A549 (cell line): ENCODE measurements around the gene ATP5PO. TPM values are rescaled to one million over a fixed set of nuclear protein-coding genes. Genes with fewer than 3 reads are reported as not detected.
A peak's percentile ranks its signal among the peaks of the same experiment; 100 is the strongest.

Experiments
- ATAC-seq, 2 experiments: fragments of 200-7000 bp in 1 of 2; fragments of >200 bp in 1 of 2; cut with Nextera tagmentation in 1 of 2; cut with Tn5 transposase in 1 of 2; 3 replicates each; pipeline versions ENCODE4 v1.8.0 to v1.9.1; 2018 to 2020; ENCODE audit warnings: mild to moderate bottlenecking in 1 of 2, moderate library complexity in 1 of 2
- CTCF ChIA-PET: fragments of 300-600 bp; sonication (Branson Sonifier 250); formaldehyde crosslinking; extraction: SDS; loops from one replicate; lab custom pipeline; 2021; ENCODE audit warnings: antibody characterized with exemption, inconsistent platforms; lab: Yijun Ruan, JAX
- POLR2A ChIA-PET: fragments of 350-600 bp; formaldehyde crosslinking; extraction: SDS; loops from one replicate; lab custom pipeline; 2021; ENCODE audit warnings: antibody characterized with exemption, inconsistent platforms; lab: Yijun Ruan, JAX
- DNase-seq, 2 experiments: peaks; one replicate each; pipeline versions ENCODE4 v3.0.0 to v3.0.0-alpha.2; 2011 to 2016; ENCODE audit warnings: low read depth in 1 of 2, low spot score in 1 of 2
- FAIRE-seq: peaks from 2 replicates; lab custom pipeline; 2011; peaks lifted over from hg19 to GRCh38; lab: Jason Lieb, UNC
- H3K27ac ChIP-seq, 2 experiments: fragments of >200 bp; sonication (Bioruptor Twin); formaldehyde crosslinking; 3 replicates each; pipeline ENCODE4 v1.5.1; 2016 to 2017
- H3K4me1 ChIP-seq: fragments of >200 bp; sonication (Bioruptor Twin); formaldehyde crosslinking; 3 replicates; pipeline ENCODE4 v1.6.1; 2016
- H3K4me2 ChIP-seq: fragments of >200 bp; sonication (Bioruptor Twin); formaldehyde crosslinking; 3 replicates; pipeline ENCODE4 v1.6.1; 2016
- H3K4me3 ChIP-seq: fragments of >200 bp; sonication (Bioruptor Twin); formaldehyde crosslinking; 3 replicates; pipeline ENCODE4 v1.5.1; 2016
- H3K9me3 ChIP-seq: fragments of >200 bp; sonication (Bioruptor Twin); formaldehyde crosslinking; 3 replicates; pipeline ENCODE4 v1.6.1; 2016
- CBX2 ChIP-seq: fragments of 200-600 bp; sonication (generic); IDR thresholded peaks from 2 replicates; pipeline ENCODE4 v1.6.1; 2016; ENCODE audit warnings: low read depth, mild to moderate bottlenecking, borderline replicate concordance
- CBX8 ChIP-seq: fragments of 200-600 bp; sonication (generic); IDR thresholded peaks from 2 replicates; pipeline ENCODE4 v1.6.1; 2016
- EHMT2 ChIP-seq: fragments of 200-600 bp; sonication (generic); IDR thresholded peaks from 2 replicates; pipeline ENCODE4 v1.6.1; 2016; ENCODE audit warnings: antibody characterized with exemption, low read depth, mild to moderate bottlenecking, moderate library complexity
- FOXS1 ChIP-seq: fragments of 250-450 bp; sonication (Bioruptor Pico); IDR thresholded peaks from 2 replicates; pipeline ENCODE4 v1.5.0; 2020; ENCODE audit warnings: mild to moderate bottlenecking, moderate library complexity
- HDAC2 ChIP-seq: fragments of 200-600 bp; sonication (generic); IDR thresholded peaks from 2 replicates; pipeline ENCODE4 v1.6.1; 2016
- HOXB13 ChIP-seq: fragments of 250-450 bp; sonication (Bioruptor Pico); IDR thresholded peaks from 2 replicates; pipeline ENCODE4 v1.5.0; 2020; ENCODE audit warnings: low read depth, mild to moderate bottlenecking, moderate library complexity
- JUN ChIP-seq, 2 experiments: fragments of >200 bp; sonication (Bioruptor Twin); formaldehyde crosslinking; IDR thresholded peaks; 2 replicates in 1 of 2; 3 replicates in 1 of 2; pipeline ENCODE4 v1.6.1; 2016 to 2017
- KDM1A ChIP-seq: fragments of 200-600 bp; sonication (generic); IDR thresholded peaks from 2 replicates; pipeline ENCODE4 v1.6.1; 2016; ENCODE audit warnings: low read depth, mild to moderate bottlenecking
- MAFK ChIP-seq: fragments of 450-650 bp; IDR thresholded peaks from 2 replicates; pipeline ENCODE4 v1.6.1; 2014; ENCODE audit not compliant: partially characterized antibody
- PHF8 ChIP-seq: fragments of 200-600 bp; sonication (generic); IDR thresholded peaks from 2 replicates; pipeline ENCODE4 v1.6.1; 2016; ENCODE audit warnings: low read depth, mild to moderate bottlenecking, antibody characterized with exemption, moderate library complexity, borderline replicate concordance
- RAD21 ChIP-seq, 2 experiments: fragments of >200 bp in 1 of 2; sonication (Bioruptor Twin) in 1 of 2; formaldehyde crosslinking in 1 of 2; IDR thresholded peaks in 1 of 2; conservative IDR thresholded peaks in 1 of 2; 2 replicates in 1 of 2; 3 replicates in 1 of 2; pipeline ENCODE4 v1.6.1; 2012 to 2018; ENCODE audit warnings: inconsistent platforms in 1 of 2
- RFX5 ChIP-seq: fragments of 450-650 bp; IDR thresholded peaks from 2 replicates; pipeline ENCODE4 v1.7.1; 2014; ENCODE audit warnings: antibody characterized with exemption, mild to moderate bottlenecking, moderate library complexity
- TFCP2L1 ChIP-seq: fragments of 250-450 bp; sonication (Bioruptor Pico); IDR thresholded peaks from 2 replicates; pipeline ENCODE4 v1.5.0; 2021; ENCODE audit warnings: mild to moderate bottlenecking
- ZC3H11A ChIP-seq: fragments of 450-650 bp; IDR thresholded peaks from 2 replicates; pipeline ENCODE4 v1.6.1; 2014; ENCODE audit warnings: antibody characterized with exemption, mild to moderate bottlenecking
- ZNF302 ChIP-seq: fragments of 250-450 bp; sonication (Bioruptor Pico); IDR thresholded peaks from 2 replicates; pipeline ENCODE4 v1.9.0; 2021; ENCODE audit warnings: inconsistent platforms, mild to moderate bottlenecking, moderate library complexity
- ZSCAN20 ChIP-seq: fragments of 250-450 bp; sonication (Bioruptor Pico); IDR thresholded peaks from 2 replicates; pipeline ENCODE4 v1.8.0; 2022; ENCODE audit warnings: mild to moderate bottlenecking, moderate library complexity
- WGBS: methylation state at CpG from one replicate; pipeline ENCODE4 v1.1.6; 2017; ENCODE audit errors: missing lambda C conversion rate; 5-methylcytosine and 5-hydroxymethylcytosine counted together
- polyA plus RNA-seq, 4 experiments: library from polyadenylated mRNA; depleted of rRNA in 3 of 4; stranded (reverse); fragments of >200 nt; fragmentation: RNase III in 1 of 4; extraction: RNeasy Plus Mini Kit Qiagen cat#74134 plus additional on column Dnase treatment in 1 of 4; gene quantifications; 2 replicates in 3 of 4; 3 replicates in 1 of 4; pipeline ENCODE4 v1.2.3, GENCODE V29; 2011 to 2017
- TF ChIP-seq, protein P1 (sequence below): IDR thresholded peaks from 2 replicates; pipeline ENCODE4 v1.6.1; 2012; ENCODE audit warnings: low read depth, borderline replicate concordance
- TF ChIP-seq, protein P2 (sequence below): fragments of >200 bp; sonication (Bioruptor Twin); formaldehyde crosslinking; IDR thresholded peaks from 3 replicates; pipeline ENCODE4 v1.5.1; 2016
- TF ChIP-seq, protein P3 (sequence below): fragments of >200 bp; sonication (Bioruptor Twin); formaldehyde crosslinking; IDR thresholded peaks from 3 replicates; pipeline ENCODE4 v1.6.1; 2016

The ATP5PO gene
- polyA plus RNA-seq, 2 of the 4 experiments (the other 2 are of a cell fraction) = 143 to 252 TPM

DNA sequence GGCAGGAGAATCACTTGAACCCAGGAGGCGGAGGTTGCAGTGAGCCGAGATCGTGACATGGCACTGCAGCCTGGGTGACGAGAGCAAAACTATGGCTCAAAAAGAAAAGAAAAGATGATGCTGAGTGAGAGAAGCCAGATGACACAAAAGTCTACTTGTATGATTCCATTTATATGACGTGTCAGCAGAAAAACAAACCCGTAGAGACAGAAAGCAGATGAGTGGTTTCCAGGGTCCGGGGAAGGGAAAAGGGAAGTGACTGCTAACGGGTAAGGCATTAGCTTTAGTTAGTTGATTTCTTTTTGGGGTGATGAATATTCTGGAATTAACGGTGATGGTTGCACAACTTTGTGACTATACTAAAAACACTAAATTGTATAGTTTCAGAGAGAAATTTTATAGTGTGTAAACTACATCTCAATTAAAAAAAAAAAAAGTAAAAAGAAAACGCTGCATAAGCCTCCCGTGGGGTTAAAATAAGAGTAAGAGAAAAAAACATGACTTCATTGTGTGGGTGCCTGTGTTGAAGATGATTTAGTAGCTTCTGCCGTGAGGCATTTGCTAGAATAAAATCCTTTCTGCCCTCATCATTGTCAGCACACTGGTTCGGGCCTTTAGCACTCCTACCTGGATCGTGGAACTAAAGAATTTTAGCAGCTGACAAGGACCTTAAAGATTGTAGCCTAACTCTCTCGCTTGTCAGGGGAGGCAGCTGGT is 24.7 kb upstream of the ATP5PO start:
- ChIA-PET CTCF (interaction anchor here (0.6 to 1.8 kb wide), 4 partner anchors 17 to 427 kb away, joined by 3 to 9 read pairs (median 4); no protein-coding TSS in a partner anchor), POLR2A (interaction anchor here (0.6 kb wide), 1 partner anchor 24 kb away, joined by 5 read pairs; no protein-coding TSS in a partner anchor)
- H3K4me2 ChIP-seq = no peak overlapping the region
- H3K27ac ChIP-seq = no peak overlapping the region
- ATAC-seq (no peak), FAIRE-seq (no peak), DNase-seq (no peak)
- H3K4me1 ChIP-seq = no peaks in the 10 kb centered on the region
- no peaks in the 10 kb centered on the region for H3K9me3 ChIP-seq
- 91% methylated on average over 15 of the region's 15 CpGs for whole genome bisulfite sequencing
- TF ChIP-seq HDAC2 (no peak), MAFK (peak; percentile 86), JUN (IDR thresholded peaks at IDR 0.05) (no peak), FOXS1 (CRISPR knock-in tag) (no peak)
- H3K4me3 ChIP-seq = no peak overlapping the region

DNA sequence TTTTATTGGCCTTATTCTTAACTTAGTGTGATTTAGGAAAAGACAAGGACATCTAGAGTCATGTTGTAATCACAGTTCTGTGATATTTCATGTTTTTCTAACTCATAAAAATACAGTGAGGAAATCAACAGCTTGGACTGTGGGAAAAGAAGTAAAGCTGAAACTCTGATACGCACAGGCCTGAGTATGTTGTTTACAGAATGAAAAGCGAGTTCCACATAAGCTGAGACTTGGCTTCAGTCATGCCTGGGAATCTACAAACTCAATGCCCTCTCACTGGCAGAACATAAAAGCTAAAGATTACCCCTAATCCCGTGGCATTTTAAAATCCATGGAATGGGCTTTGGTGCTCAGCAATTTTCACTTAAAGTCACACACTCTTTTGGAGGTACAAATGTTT is 23.6 kb upstream of the ATP5PO start:
- TF ChIP-seq TFCP2L1 (CRISPR knock-in tag) = no peak
- TF ChIP-seq, protein P1, sequence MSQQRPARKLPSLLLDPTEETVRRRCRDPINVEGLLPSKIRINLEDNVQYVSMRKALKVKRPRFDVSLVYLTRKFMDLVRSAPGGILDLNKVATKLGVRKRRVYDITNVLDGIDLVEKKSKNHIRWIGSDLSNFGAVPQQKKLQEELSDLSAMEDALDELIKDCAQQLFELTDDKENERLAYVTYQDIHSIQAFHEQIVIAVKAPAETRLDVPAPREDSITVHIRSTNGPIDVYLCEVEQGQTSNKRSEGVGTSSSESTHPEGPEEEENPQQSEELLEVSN = no peak
- Histone ChIP-seq H3K4me3 (no peak overlapping the region), H3K4me2 (no peak overlapping the region), H3K27ac (no peak overlapping the region), H3K9me3 (no peaks in the 10 kb centered on the region), H3K4me1 (no peaks in the 10 kb centered on the region)
- WGBS = 80% methylated on average over 3 of the region's 3 CpGs
- ATAC-seq (no peak), DNase-seq (no peak), FAIRE-seq (no peak)
- CTCF ChIA-PET = interaction anchor here (0.8 to 1.9 kb wide), 3 partner anchors 15 to 1272 kb away, joined by 3 to 16 read pairs (median 3); no protein-coding TSS in a partner anchor
- POLR2A ChIA-PET = no interaction called here

DNA sequence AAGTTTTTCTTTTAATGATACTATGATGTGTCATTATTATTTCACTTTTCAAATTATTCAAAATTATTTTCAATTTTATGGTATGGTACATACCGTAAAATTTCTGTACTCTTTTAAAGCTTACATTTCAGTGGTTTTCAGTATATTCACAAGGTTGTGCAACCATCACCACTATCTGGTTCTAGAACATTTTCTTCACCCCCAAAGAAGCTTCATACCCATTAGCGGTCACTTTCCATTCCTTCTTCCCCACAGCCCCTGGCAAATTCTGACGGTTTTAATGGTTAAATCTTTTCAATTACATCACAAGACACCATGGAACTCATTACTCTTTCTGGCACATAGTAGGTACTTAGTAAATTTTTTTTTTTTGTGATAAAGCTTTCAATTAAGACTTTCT is 22.8 kb upstream of the ATP5PO start:
- no peak for FAIRE-seq
- no peaks in the 10 kb centered on the region for H3K4me1 ChIP-seq
- no peak for ATAC-seq
- 87% methylated on average over 3 of the region's 3 CpGs for WGBS
- DNase-seq = no peak
- ChIA-PET CTCF (interaction anchor here (1.0 to 1.9 kb wide), 2 partner anchors 9 to 14 kb away, joined by 3 to 16 read pairs; no protein-coding TSS in a partner anchor), POLR2A (no interaction called here)
- no peak overlapping the region for H3K4me2 ChIP-seq
- H3K9me3 ChIP-seq = no peaks in the 10 kb centered on the region
- TF ChIP-seq PHF8 (no peak), ZNF302 (CRISPR knock-in tag) (no peak), ZC3H11A (no peak), TFCP2L1 (CRISPR knock-in tag) (no peak), KDM1A (no peak), RAD21 (conservative IDR thresholded peaks at IDR 0.05 in 1 of 2, IDR thresholded peaks at IDR 0.05 in 1 of 2) (no peak), EHMT2 (no peak), ZSCAN20 (CRISPR knock-in tag) (no peak), RFX5 (no peak), HOXB13 (CRISPR knock-in tag) (no peak), MAFK (no peak), CBX2 (no peak), CBX8 (no peak)
- TF ChIP-seq, protein P2, sequence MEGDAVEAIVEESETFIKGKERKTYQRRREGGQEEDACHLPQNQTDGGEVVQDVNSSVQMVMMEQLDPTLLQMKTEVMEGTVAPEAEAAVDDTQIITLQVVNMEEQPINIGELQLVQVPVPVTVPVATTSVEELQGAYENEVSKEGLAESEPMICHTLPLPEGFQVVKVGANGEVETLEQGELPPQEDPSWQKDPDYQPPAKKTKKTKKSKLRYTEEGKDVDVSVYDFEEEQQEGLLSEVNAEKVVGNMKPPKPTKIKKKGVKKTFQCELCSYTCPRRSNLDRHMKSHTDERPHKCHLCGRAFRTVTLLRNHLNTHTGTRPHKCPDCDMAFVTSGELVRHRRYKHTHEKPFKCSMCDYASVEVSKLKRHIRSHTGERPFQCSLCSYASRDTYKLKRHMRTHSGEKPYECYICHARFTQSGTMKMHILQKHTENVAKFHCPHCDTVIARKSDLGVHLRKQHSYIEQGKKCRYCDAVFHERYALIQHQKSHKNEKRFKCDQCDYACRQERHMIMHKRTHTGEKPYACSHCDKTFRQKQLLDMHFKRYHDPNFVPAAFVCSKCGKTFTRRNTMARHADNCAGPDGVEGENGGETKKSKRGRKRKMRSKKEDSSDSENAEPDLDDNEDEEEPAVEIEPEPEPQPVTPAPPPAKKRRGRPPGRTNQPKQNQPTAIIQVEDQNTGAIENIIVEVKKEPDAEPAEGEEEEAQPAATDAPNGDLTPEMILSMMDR = no peak
- TF ChIP-seq, protein P3, sequence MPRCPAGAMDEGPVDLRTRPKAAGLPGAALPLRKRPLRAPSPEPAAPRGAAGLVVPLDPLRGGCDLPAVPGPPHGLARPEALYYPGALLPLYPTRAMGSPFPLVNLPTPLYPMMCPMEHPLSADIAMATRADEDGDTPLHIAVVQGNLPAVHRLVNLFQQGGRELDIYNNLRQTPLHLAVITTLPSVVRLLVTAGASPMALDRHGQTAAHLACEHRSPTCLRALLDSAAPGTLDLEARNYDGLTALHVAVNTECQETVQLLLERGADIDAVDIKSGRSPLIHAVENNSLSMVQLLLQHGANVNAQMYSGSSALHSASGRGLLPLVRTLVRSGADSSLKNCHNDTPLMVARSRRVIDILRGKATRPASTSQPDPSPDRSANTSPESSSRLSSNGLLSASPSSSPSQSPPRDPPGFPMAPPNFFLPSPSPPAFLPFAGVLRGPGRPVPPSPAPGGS = no peak
- H3K4me3 ChIP-seq = no peak overlapping the region
- no peak overlapping the region for H3K27ac ChIP-seq
